NK-92 treated with Interleukin-12 subunit alpha and Interleukin-12 subunit beta, amount 100 ng/mL, for 24 hours (cell line): ENCODE data around the gene NKX2-1.
"Not testable (repeated sequence)": the region's sequence is repeated elsewhere in the genome, so short reads cannot be mapped to it uniquely, and the experiment has no call there.

Source experiments
- DNase-seq: peaks from one replicate; lab custom pipeline; 2025; lab: John Stamatoyannopoulos, UW

Gene NKX2-1

DNA sequence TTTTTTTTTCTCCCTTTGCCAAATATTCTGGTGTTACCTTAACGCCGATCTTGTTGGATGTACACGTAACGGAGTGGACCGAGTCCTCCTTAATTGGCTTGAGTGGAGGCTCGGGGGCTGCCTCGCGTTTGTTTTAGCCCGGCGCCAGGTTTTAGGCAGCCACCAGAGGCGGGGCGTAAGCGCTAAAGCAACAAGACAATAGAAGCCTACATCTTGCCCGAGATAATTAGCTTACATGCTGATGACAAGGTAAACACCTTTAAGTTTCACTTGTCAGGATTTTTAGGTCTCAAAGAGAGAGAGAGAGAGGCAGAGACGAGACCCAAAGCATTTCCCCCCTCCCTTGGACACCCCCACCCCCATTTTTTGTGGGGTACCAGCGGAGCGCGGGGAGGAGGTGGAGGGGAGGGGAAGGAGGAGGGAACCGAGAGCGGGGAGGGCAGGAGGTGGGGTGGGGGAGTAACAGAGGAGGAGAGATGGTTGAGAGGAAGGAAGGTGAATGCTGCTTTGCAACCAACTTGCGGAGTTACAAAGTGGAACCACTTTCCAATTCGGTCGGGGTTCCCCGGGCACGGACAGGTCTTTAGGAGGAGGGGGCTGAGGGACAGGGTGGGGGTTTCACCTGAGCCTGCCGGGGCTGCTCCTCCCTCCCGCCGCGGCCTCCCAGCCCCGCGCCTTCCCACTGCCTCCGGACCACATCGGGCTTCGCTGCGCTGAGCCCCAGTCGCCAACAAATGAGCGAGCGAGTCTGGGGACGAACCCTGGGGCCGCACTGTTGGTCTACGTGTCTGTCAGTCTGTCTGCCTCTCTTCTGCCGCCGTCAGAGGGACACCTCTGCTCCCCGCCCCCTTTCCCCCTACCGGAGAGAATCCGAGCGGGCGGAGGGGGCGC lies at the start of gene NKX2-1:
Gene NKX2-1, minus strand, starts transcription at position 802 of the 891 bp plus-strand sequence. Its CDS starts 103 bp downstream, at position 699.
- no peak for DNase-seq

DNA sequence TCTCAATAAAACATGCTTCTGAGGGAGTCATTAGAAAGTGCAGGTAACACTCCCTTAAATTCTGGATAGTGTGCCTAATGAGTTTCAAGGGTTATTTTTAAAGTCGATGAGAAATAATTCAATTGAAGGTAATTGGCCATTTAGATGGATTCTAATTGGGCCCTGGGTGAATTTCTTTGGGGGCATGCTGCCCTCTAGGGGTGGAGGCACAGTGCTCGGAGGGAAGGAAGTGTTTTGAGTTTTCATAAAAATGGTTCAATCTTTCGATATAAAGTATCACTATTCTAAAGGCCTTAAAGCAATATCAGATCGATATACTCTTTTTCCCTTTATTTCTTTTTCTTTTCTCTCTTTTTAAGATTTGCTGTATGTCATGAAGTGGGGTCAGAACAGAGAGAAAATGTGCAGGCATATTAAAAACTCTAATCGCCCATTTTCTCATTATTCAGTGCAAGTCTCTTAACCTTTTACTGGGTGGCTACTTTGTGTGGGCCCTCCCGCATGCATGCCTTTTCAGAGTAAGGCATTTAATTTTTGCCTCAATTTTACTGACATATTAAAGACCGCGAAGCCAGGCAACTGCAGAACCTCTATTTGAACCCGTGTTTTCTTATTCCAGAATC lies 36.9 kb upstream of the NKX2-1 start:
- DNase-seq = no peak

DNA sequence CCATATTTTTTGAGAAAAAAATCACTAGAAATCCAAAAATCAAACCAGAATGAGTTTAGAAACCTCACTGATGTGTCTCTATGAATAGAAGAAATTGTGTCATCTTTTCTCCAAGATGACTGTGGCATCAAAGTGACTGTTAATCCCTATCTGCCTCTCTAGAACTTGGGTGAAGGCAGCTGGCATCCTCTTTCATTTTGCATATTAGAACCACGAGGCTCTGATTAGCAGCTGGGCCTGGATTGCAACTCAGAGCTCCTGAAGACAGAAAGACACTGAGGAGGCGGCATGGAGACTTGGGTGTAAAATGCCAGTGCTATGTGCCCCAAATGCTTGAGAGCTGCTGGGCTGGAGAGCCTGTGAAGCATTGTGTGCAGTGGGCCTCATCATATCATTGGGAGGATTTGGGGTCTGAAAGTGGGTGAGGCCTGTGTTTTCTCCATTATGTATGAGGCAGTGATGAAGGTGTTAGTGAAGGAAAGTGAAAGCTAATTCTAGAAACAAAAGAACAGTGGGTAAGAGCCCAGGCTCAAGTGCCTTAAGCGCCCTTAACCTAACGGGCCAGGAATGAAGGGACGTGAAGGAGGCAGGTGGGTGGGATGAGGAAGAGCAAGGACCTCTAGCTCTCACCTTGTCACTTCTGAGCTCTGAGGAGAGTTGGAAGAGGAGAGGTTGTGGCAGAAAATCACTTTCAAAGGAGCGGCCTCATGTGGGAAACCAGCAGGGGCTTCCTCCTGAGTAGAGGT lies 36.1 kb upstream of the NKX2-1 start:
- no peak for DNase-seq

DNA sequence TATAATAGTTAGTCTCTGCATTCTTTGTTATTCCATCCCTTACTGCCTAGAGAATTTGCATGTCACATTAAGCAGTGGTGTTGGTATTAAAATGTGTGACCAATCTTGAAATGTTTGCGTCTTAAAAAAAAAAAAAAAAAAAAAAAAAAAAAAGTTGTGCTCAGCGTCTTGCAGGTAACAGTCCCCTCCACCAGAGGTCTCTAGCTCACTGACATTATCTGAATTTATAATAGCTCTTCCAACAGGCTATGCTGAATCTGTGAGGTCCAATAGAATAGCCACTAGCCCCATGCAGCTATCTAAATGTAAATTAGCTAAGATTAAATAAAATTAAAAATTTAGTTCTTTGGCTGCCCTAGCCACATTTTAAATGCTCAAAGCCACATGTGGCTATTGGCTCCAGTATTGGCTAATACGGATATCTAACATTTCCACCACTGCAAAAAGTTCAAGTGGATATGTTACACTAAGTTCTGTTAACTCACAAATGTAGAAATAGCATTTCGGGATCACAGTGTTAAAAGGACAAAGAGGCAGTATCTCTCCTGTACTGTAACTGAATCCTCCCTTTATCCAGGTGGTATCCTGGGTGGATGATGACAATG lies 33.7 kb upstream of the NKX2-1 start:
- DNase-seq = no peak

DNA sequence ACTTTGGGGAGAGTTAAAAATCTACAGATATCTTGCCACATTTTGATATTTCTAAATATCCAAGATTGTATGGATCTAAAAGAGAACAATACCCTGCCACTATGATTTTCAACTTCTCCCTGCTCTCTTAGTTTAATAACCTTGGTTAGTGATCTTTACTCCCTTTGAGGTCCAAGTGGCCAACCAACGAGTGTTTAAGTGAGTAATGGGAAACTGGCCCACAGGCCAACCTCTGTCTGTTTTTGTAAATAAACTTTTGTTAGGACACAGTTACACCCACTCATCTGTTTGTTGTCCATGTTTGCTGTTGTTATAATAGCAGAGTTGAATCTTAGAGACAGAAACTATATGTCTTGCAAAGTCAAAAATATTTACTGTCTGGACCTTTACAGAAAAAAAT lies 30.9 kb upstream of the NKX2-1 start:
- no peak for DNase-seq

DNA sequence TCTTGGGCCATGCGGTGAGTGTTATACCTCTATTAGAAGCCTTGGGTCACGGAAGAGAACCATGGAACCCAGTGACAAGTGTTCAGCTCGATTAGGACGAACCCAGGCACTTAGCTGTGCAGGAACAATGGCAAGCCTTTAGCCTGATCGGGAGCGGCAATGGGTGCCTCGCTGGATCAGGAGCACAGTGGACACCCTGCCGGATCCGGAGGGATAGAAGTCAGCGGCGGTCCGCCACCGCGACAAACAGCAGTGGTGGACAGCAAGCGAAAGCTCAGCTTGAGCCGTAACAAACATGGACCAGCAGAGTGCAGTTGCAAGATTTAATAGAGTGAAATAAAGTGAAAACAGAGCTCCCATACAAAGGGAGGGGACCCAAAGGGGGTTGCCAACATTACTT lies 24.2 kb upstream of the NKX2-1 start:
- not testable (repeated sequence) for DNase-seq

DNA sequence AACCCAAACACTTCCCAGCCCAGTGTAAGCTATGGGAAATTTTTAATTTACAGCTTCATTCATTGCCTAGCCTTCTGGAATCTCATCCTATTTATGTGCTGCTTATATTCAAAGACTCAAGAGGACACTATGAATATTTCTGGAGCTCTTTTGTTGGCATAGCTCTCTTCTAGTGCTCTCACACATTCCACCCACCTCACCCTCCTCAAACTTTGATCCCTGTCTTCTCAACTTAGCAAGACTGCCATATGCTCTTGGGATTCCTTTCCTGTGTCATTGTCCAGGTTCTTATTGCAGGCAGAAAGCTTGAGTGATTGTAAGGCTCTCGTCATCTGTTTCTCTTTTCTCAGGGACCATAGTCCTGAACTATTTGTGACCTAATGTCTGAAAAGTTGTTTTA lies 18.0 kb upstream of the NKX2-1 start:
- DNase-seq = no peak

DNA sequence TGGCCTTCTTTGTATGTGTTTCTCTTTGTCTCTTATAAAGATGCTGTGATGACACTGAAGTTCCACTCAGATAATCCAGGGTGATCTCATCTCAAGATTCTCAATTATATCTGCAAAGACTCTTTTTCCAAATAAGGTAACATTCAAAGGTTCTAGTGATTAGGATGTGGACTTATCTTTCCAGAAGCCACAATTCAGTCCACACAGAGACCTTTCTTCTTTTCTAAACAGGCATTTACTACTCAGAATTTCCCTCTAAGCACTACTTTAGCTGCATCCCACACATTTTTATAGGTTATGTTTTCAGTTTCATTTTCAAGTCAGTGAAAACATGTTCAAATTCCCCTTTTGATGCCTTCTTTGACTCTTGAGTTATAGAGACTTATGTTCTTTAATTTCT lies 9.0 kb upstream of the NKX2-1 start:
- no peak for DNase-seq

DNA sequence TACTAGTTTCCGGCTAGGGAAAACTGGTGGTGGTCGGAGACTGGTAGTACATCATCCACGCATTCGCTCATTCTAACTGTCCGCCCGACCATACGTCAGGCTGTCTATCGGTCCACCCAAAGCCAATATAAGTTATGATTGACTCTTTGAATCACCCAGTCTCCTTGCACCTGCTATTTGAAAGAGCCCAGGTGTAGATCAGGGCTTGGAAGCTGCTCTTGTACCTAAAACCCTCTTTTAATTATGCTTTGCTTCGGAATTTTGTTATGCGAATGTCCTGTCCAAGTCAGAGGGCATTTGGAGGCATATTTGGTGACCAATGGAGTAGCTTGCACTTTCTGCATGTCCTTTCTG lies 5.7 kb upstream of the NKX2-1 start:
- no peak for DNase-seq

DNA sequence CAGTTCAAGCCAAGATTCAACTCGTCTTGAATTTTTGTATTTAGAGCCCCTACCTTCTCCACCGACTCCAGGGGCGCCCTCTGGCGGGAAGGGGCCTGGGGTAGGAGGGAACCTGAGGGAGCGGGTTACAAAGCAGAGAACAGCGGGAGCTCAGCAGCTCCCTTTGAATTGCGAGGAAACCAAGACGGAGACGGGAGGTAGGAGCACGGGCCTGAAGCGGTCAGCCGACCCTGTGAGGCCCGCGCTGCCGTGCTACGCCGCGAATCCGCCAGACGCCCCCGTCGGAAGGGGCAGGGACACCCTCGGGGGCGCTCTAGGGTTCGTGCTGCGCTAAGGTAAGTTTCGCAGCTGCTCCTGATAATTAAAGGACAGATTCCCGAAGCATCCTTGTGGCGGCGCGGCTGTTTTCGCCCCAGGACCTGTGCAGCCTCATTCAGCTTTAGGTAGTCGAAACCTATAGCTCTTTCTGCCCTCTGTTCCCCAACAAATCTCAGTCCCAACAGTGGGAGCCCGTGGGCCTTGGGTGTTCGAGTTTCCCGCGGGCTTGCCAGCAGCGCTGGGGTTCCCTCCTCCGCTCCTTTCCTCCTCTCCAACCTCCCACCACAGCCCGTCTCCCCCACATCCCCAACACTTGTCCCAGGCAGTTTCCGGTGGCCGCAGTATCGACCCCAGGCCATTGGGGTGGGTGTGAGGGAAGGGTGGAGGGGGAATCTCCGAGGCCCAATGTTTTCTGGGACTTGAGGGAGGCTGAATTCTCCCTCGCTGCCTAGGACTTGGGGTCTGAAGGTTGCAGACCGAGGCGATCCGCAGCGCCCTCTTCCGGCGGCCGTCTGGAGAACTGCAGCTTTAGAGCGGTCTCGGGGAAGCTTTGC lies 5.1 kb upstream of the NKX2-1 start:
- no peak for DNase-seq

DNA sequence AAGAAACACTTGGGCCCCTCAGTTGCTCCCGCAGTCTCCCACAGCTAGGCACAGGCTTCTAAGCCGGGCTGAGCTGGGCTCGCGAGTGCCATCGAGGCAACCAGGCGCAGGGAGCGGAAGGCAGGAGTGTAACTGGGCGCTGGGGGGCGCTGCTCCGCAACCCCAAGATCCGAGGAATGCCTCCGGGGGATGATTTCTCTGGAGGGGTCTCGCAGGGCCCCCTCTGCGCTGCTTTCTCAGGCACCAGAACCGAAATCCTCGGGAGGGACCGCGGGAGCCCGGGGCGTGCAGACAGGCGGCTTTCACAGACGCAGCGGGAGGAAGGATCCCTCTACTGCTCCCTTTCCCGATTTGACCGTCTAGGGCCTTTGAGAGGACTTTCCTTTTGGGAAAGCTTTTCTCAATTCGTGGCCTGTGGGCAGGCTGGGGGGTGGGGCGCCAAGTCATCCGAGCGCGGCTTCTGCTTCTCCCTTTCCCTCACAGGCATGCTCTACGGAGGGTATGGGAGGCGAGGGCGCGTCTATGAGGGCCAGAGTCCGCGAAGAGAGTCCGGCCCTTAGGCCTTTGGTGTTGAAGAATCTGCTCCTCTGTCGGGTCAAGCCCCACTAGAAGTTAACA lies 4.3 kb upstream of the NKX2-1 start:
- no peak for DNase-seq

DNA sequence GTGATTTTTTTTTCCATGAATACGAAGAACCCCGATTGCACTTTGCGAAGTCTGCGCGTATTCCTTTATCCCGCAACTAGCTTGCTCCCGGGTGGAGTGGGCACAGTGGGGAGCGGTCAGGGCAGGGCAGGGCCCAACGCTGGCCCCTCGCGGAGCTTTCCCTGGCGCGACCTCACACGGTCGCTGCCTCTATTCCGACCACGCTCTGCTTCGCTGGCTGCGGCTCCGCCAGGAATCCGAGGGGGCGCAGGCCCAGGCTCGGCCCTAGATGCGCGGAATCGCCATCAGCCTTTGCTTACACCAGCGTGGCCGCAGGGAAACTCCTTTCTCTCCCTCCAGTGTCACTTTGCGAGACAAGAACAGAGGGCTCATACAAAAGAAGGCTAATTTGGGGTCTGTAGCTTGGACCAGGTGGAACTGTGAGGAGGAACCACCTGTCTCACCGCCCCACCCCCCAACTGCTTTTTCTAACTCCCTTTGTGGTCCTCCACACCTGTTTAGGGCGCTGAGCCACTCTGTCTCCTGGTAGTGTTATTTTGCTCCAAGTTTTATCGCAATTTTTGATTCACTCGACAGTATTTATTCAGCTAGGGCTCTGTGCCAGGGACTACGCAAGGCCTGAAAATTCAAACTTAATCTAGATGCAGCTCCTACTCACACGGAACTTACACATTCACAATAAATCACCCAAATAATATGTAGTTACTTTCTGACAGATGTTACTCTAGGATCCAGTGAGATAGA lies 3.1 kb upstream of the NKX2-1 start:
- DNase-seq = no peak

DNA sequence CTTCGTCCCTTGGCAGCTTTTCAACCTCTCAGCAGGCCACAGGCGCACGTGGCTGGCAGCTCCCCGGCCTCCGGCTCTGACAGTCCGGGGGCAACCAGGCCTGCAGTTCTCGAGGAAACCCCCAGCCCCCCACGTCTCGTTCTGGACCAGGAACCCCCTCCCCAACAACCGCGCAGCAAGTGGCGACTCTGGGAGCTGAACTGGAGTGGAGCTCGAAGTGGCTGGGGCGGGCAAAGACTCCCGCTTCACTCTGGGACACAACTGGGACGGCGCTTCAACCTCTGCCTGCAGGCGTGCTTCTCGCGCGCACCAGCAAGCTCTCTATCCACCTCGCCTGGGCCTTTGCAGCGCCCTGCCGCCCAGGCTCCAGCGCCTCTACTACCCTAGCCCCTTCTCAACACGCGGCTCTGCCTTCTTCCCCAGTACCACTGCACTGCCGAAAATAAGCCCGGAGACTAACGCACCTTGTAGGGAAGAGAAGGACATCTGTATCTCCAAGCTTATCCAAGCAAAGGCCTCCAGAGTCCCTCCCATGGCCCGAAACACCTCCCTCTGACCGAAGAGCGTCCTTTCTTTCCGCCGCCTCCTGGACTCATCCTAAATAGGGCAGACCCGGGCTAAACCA lies 2.4 kb upstream of the NKX2-1 start:
- DNase-seq = no peak

DNA sequence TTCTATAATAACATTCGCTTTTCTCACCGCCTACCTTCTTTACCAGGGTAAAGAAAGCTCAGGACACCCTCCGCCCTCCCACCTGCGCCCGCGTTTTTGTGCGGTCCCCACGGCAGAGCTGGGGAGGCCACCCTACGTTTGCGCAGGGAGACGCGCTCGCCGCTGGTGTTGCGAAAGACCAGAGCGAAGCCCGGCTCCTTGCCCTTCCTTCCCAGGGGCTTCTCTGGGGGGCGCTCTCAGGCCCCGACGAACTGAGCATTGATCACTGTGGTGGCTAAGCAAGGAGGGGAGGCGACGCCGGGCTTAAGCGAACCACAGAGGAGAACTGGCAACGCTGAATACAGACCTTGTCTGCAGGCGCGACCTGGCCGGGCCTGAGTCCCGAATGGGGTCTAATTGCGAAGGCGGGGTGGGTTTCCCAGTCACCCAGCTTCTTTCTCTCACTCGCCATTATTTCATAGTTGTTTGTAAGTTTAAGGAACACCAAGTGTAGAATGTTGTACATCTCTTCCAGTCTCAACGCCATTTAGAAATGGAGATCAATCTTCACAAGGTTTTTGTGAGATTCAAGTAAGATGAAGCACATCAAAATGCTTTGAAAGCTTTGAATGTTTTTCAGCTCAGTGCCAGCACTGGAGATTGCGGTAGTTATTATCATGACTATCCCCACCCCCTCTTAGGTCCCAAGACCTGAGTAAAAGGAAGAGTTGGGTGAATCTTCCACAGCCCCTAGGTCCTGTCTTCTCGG lies 1.7 kb upstream of the NKX2-1 start:
- DNase-seq = no peak

DNA sequence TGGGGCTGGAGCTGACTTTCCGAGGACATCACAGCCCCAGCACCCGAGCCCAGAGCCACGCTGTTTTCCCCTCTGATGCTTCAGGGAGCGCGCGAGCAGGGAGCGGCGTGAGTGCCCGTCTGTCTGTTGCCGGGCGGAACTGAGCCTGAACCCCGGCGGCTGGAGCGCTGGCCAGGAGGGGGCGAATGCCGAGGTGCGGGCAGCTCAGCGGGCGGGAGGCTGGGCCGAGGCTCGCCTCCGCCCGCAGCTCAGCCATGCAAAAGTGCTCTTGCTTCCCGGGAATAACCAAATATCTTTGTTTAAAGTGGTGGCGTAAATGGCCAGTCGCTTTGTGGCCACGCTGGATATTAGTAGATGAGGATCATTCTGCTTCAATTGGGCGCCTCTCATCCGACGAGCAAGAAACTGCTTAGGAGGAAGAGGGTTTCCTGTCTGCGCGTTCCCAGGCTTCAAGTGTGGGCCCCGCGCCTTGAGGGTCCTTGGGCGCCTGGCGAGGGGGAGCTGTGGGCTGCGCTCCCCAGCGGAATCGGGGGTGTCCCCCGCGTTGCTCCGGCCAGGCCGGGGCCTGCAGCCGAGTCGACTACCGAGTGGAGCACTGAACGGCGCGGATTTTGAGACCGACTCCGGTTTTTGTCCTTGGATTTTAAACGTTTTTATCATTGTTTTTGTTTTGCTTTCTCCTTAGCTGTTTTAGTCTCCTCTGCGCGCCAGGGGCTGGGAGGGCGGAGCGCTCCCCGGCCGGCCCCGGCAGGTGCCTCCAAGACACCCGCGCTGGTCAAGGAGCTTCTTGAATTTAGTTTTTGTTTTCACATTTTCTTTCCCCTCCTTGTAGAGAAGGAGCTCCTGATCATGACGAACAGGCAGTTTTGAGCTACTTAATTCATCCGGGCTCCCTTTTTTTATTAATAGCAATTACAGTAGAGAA lies 831 bp upstream of the NKX2-1 start:
- no peak for DNase-seq

DNA sequence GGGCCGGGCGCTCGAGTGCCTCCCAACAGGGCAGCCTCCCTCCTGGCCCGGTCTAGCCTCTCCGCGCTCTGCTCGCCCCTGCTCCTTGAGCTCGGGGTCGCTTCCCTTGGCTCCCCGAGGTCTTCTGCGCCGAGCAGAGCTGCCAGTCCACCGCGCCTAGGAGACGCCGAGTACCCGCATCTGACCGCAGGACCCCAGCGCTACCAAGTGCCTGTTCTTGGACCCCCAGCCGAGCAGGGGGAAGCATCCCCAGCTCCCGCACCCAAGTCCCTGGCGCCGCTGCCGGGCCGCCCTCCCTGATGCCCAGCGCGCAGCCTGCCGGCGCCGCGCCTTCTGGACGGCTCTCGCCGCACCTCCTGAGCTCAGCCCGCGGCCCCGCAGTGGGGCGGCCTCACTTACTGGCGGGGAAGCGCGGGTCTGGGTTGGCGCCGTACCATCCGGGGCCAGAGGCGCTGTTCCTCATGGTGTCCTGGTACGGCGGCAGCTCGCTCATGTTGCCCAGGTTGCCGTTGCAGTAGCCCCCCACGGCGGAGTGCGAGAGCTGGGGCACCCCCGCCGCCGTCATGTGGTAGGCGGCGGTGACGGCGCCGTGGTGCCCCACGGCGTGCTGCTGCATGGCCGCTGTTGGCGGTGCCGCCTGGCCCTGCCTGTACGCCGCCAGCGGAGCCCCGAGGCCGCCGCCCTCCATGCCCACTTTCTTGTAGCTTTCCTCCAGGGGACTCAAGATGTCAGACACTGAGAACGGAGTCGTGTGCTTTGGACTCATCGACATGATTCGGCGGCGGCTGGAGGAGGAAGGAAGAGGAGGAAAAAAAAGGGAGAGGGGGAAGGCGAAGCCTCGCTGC lies 1.2 kb downstream of the NKX2-1 start:
- DNase-seq = no peak

DNA sequence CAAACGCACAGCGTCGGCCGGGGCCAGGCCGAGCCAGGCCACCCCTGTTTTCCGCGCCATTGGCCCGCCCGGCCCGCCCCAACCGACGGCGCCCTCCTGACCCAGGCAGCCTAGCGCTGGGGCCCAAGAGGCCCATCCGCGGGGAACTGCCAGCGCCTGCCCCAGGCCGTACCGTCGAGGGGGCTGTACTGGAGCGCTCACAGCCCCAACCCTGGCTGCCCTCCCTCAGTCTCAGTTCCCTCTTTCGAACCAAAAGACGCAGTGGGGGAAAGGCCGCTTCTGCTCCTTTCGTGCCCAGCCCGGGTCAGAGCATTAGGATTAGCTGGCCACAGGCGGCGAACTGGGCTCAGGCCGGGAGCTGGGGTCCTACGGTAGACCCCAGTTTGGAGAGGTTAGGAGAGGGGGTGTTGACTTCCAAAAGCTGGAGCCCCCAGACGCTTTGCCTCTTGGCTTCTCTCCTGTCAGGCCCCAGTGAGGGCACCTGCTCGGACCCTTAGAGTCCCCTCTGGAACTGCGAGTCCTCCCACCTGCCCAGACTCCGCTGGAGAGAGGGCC lies 1.9 kb downstream of the NKX2-1 start:
- no peak for DNase-seq
